ENCODE results near the gene MRPL20. TPM values are rescaled to one million over a fixed set of nuclear protein-coding genes. Genes with fewer than 3 reads are reported as not detected.

Gene MRPL20
- polyA plus RNA-seq, 1 experiment: 84.8 TPM

DNA sequence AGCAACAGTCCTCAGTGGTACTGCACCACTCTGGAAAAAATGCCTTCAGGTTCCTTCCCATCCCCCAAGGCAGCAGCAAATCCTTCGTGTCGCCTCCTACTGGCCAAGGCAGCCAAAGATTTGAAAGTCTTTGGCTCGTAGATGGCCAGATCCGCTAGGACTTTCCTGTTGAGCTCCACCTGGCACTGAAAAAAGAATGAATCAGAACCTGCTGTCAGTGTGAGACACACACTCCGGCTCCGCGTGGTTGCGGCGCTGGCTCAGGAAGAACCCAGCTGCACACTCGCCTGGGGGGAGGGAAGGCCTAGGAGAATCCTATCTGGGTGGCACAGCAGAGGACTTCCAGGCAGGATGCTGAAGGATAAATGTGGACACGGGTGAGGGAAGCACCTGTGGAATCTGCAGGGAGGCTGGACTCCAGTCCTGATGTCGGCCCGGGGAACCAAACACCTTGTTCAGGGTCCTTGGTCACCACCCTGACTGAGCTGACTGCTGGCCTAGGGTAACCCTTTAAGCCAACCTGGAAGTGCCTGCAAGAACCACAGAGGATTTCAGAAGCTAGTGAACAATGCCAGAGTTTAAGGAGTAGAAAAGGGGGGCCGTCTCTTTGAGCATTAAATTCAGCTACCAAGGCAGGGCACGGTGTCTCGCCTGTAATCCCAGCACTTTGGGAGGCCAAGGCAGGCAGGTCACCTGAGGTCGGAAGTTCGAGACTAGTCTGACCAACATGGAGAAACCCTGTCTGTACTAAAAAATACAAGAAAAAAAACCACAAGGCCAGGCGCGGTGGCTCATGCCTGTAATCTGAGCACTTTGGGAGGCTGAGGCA is 4.8 kb downstream of the MRPL20 start:
- no peak overlapping the region for H3K4me3 ChIP-seq (ENCODE audit: low read depth, low read length)
- ChIA-PET CTCF (interaction anchor here (0.7 kb wide), 1 partner anchor 24 kb away, joined by 4 read pairs; no protein-coding TSS in a partner anchor), POLR2A (no interaction called here)
- no peak for DNase-seq (ENCODE audit: low read depth)
- TF ChIP-seq CTCF (IDR thresholded peaks at IDR 0.05; ENCODE audit: insufficient read depth, low read depth, low read length): peak; percentile 70
- no peaks in the 10 kb centered on the region for H3K27me3 ChIP-seq (ENCODE audit: control insufficient read depth, insufficient read depth, low read length)
- peaks cover 31% of the 10 kb centered on the region for H3K36me3 ChIP-seq (ENCODE audit: control insufficient read depth, insufficient read depth, low read length)

DNA sequence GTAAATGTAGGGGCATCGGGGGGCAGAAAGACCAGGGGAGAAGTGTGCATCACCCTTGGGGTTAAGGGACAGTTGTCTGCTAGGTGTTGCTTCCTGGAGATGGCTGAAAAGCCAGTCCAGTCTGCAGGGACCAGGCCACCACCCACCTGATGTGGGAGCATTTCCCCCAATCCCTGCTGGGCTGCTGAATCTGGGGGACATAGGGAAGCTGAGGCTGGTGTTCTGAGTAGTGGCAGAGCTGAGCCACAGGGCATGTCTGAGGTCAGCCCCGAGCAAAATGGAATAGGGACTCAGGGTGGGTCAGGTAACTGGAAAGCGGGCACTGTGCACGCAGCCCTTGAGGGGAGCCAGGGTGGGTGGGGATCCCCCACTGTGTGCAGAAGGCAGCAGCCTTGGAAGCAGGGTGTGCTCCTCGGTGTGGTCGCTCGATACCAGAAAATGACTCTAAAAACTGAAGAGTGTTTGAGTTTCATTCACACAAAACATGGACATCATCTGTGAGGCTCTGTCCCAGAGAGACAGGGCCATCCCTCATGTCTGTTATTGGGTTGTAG is 5.6 kb downstream of the MRPL20 start:
- ChIA-PET CTCF (interaction anchor here (1.7 kb wide), 1 partner anchor 53 kb away, joined by 6 read pairs; no protein-coding TSS in a partner anchor), POLR2A (no interaction called here)
- no peak overlapping the region for H3K4me3 ChIP-seq (ENCODE audit: low read depth, low read length)
- H3K27me3 ChIP-seq (ENCODE audit: control insufficient read depth, insufficient read depth, low read length): no peaks in the 10 kb centered on the region
- no peak for DNase-seq (ENCODE audit: low read depth)
- TF ChIP-seq CTCF (IDR thresholded peaks at IDR 0.05; ENCODE audit: insufficient read depth, low read depth, low read length): no peak
- H3K36me3 ChIP-seq (ENCODE audit: control insufficient read depth, insufficient read depth, low read length): peaks cover 34% of the 10 kb centered on the region

DNA sequence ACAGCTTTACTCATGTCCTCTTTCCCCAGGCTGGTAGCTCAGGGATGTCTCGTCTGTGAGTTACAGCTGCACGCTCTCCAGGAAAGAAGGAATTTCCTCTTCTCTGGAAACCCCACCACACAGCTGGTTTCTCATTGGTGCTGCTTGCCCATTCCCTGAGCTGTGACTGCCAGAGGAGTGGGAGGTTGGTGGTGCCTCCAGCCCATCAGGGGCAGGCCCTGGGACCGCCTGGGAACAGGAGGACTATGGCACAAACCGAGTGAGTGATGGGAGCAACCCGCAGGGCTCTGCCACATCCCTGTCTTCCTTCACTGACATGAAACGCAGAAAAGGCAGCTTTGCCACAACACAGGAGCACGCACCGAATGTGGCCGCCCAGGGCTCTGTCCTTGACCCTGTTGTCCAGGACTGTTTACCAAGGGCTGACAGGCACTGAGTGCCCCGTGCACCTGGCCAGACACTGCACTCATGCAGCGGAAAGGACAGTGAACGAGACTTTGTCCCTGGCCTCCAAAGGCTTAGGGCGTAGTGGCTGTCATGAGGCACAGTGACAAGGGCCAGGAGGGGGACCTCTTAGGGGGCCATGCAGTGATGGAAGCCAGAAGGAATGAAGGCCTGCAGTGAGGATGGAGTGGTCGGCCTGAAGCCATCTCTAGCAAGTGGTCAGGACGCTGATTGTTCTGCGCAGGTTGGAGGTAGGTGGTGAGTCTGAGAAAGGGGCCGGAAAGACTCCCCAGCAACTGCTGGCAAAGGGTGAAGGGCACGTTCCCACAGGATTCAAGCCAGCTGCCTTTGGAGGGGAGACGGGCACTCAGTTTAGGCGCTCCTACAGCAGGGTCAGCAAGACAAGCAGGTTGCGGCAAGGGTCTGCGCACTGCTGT is 6.3 kb downstream of the MRPL20 start:
- CTCF ChIA-PET: interaction anchor here (0.8 to 1.7 kb wide), 5 partner anchors 10 to 105 kb away, joined by 3 to 6 read pairs (median 4); no protein-coding TSS in a partner anchor
- TF ChIP-seq CTCF (IDR thresholded peaks at IDR 0.05; ENCODE audit: insufficient read depth, low read depth, low read length): no peak
- no peaks in the 10 kb centered on the region for H3K27me3 ChIP-seq (ENCODE audit: control insufficient read depth, insufficient read depth, low read length)
- POLR2A ChIA-PET: interaction anchor here (0.7 kb wide), 1 partner anchor 33 kb away, joined by 3 read pairs; no protein-coding TSS in a partner anchor
- H3K36me3 ChIP-seq (ENCODE audit: control insufficient read depth, insufficient read depth, low read length): peaks cover 34% of the 10 kb centered on the region
- peak overlapping the region; percentile 61 for H3K4me3 ChIP-seq (ENCODE audit: low read depth, low read length)
- DNase-seq (ENCODE audit: low read depth): no peak

- no peak for DNase-seq (ENCODE audit: low read depth)
- TF ChIP-seq CTCF (IDR thresholded peaks at IDR 0.05; ENCODE audit: insufficient read depth, low read depth, low read length): no peak
- ChIA-PET CTCF (interaction anchor here (0.8 to 1.7 kb wide), 6 partner anchors 9 to 106 kb away, joined by 3 to 6 read pairs (median 4); no protein-coding TSS in a partner anchor), POLR2A (interaction anchor here (0.6 to 0.7 kb wide), 3 partner anchors 25 to 33 kb away, joined by 3 to 6 read pairs (median 5); partner anchors contain the start of gene AURKAIP1)
- Histone ChIP-seq H3K4me3 (ENCODE audit: low read depth, low read length) (peak overlapping the region; percentile 61), H3K27me3 (ENCODE audit: control insufficient read depth, insufficient read depth, low read length) (no peaks in the 10 kb centered on the region), H3K36me3 (ENCODE audit: control insufficient read depth, insufficient read depth, low read length) (peaks cover 28% of the 10 kb centered on the region)
These were observed 7.1 kb downstream of the MRPL20 start for GRCh38 chr1:1399872-1400575.

All from BJ (cell line).